PFSK-1 (cell line): ENCODE measurements around the gene WDFY3.

Experiments used
- FOXP2 ChIP-seq: optimal IDR thresholded peaks from 2 replicates; pipeline ENCODE3; 2011; ENCODE audit warnings: borderline replicate concordance, control low read depth, inconsistent platforms; ENCODE audit not compliant: insufficient read depth; ENCODE audit errors: extremely low read length, extremely low read depth
- POLR2AphosphoS5 ChIP-seq: IDR thresholded peaks from 2 replicates; pipeline ENCODE4 v1.6.1; 2012; ENCODE audit warnings: low read depth, mild to moderate bottlenecking, control low read depth, low read length, moderate library complexity
- SIN3A ChIP-seq: IDR thresholded peaks from 2 replicates; pipeline ENCODE4 v1.6.1; 2012; ENCODE audit warnings: mild to moderate bottlenecking, low read length, moderate library complexity, borderline replicate concordance; ENCODE audit not compliant: insufficient read depth
- TAF1 ChIP-seq: IDR thresholded peaks from 2 replicates; pipeline ENCODE4 v1.6.1; 2012; ENCODE audit warnings: low read length, control low read depth, borderline replicate concordance; ENCODE audit not compliant: insufficient read depth
- TF ChIP-seq, protein P1 (sequence below), 2 experiments: IDR thresholded peaks; 2 replicates each; pipeline versions ENCODE4 v1.6.1 to v1.8.0; 2011 to 2012; ENCODE audit warnings: low read depth in 2 of 2, low read length in 2 of 2, control low read depth in 1 of 2, inconsistent platforms in 1 of 2, mild to moderate bottlenecking in 1 of 2, moderate library complexity in 1 of 2; ENCODE audit not compliant: insufficient read depth in 1 of 2

The WDFY3 gene

DNA sequence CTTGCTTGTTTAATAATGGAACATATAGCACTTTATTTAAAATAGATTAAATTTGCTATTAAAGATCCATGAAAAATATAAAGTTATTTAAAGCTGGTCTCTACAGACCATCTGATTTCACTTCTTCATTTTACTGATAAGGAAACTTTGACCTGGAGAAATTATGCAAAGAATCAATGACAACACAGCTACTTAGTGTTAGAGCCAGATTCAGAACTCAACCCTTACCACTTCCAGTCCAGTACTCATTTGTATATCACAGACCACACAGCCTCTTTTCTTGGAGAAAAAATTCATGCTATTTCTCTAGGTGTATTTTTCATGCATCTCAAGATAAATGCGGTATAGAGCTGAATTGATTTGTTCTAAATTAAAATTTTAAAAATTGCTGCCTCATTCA lies 34.0 kb downstream of the WDFY3 start:
- no peak for TF ChIP-seq POLR2AphosphoS5
- TF ChIP-seq FOXP2: no peak
- TF ChIP-seq TAF1: no peak
- no peak for TF ChIP-seq SIN3A
- TF ChIP-seq, protein P1, sequence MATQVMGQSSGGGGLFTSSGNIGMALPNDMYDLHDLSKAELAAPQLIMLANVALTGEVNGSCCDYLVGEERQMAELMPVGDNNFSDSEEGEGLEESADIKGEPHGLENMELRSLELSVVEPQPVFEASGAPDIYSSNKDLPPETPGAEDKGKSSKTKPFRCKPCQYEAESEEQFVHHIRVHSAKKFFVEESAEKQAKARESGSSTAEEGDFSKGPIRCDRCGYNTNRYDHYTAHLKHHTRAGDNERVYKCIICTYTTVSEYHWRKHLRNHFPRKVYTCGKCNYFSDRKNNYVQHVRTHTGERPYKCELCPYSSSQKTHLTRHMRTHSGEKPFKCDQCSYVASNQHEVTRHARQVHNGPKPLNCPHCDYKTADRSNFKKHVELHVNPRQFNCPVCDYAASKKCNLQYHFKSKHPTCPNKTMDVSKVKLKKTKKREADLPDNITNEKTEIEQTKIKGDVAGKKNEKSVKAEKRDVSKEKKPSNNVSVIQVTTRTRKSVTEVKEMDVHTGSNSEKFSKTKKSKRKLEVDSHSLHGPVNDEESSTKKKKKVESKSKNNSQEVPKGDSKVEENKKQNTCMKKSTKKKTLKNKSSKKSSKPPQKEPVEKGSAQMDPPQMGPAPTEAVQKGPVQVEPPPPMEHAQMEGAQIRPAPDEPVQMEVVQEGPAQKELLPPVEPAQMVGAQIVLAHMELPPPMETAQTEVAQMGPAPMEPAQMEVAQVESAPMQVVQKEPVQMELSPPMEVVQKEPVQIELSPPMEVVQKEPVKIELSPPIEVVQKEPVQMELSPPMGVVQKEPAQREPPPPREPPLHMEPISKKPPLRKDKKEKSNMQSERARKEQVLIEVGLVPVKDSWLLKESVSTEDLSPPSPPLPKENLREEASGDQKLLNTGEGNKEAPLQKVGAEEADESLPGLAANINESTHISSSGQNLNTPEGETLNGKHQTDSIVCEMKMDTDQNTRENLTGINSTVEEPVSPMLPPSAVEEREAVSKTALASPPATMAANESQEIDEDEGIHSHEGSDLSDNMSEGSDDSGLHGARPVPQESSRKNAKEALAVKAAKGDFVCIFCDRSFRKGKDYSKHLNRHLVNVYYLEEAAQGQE (IDR thresholded peaks at IDR 0.05; ENCODE audit: insufficient read depth in 1 of 2, low read depth in 2 of 2, low read length in 2 of 2): no peak

DNA sequence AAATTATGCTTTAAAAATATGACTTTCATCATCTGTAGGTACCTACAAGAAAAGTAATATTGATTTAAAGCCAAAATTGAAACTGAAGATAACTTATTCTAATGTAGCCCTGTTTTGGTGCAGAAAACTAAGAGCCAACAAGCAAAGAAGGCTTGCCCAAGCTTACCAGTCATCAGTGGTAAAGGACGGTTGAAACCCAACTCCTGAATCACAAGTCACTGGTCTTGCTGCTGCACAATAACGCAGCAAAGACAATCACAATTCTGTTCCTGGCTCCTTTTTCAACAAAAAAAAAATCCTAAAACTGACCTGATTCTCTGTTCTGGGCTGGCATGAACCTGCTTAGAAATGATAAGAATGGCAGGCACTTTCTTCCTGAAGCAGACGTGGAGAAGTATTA lies 34.5 kb downstream of the WDFY3 start:
- TF ChIP-seq, protein P1 (IDR thresholded peaks at IDR 0.05; ENCODE audit: insufficient read depth in 1 of 2, low read depth in 2 of 2, low read length in 2 of 2): no peak
- TF ChIP-seq TAF1 (no peak), POLR2AphosphoS5 (no peak), SIN3A (no peak), FOXP2 (no peak)

DNA sequence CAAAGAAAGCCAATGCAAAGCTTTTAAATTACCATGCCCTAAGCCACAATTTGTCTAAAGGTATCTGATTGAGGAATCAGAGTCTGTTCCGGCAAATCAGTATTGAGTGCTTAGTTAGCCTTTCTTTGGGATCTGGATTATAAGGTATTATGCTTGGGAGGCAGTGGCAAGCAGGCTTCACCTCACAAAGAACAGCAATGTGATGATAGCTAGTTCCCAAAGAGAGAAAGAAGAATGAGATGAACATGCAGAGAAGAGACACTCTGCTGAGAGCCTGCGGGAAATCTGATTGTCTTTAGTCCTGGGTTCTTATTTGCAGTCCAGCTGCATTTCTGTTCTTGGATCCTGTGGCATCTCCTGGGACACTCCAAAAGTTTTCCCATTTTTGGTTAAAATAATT lies 35.2 kb downstream of the WDFY3 start:
- TF ChIP-seq TAF1: no peak
- TF ChIP-seq POLR2AphosphoS5: no peak
- no peak for TF ChIP-seq SIN3A
- no peak for TF ChIP-seq FOXP2
- TF ChIP-seq, protein P1 (IDR thresholded peaks at IDR 0.05; ENCODE audit: insufficient read depth in 1 of 2, low read depth in 2 of 2, low read length in 2 of 2): no peak

DNA sequence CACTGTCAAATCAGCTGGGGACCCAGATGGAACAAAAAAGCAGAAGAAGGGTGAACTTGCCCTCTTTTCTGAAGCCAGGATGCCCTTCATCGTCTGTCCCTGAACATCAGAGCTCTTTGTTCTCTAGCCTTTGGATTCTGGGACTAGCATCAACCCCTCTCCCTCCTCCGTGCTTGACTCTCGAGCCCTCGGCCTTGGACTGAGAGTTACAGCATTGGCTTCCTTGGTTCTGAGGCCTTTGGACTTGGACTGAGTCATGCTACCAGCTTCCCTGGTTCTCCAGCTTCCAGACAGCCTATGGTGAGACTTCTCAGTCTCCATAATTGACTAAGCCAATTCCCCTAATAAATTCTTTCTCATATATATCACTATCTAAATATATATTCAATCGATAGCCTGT lies 38.4 kb downstream of the WDFY3 start:
- TF ChIP-seq TAF1: no peak

DNA sequence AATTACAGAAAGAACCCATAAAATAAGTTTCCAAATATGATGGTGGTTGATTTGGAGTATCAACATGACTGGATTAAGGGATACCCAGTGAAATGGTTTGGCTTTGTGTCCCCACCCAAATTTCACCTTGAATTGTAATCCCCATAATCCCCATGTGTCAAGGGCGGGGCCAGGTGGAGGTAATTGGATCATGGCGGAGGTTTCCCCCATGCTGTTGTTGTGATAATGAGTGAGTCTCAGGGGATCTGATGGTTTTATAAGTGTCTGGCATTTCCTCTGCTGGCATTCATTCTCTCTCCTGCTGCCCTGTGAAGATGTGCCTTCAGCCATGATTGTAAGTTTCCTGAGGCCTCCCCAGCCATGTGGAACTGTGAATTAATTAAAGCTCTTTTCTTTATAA lies 39.1 kb downstream of the WDFY3 start:
- no peak for TF ChIP-seq FOXP2
- no peak for TF ChIP-seq POLR2AphosphoS5
- no peak for TF ChIP-seq SIN3A
- TF ChIP-seq TAF1: no peak
- TF ChIP-seq, protein P1 (IDR thresholded peaks at IDR 0.05; ENCODE audit: insufficient read depth in 1 of 2, low read depth in 2 of 2, low read length in 2 of 2): no peak
